ENCODE measurements around the gene CANT1.
A peak's percentile ranks its signal among the peaks of the same experiment; 100 is the strongest.

Gene CANT1

DNA sequence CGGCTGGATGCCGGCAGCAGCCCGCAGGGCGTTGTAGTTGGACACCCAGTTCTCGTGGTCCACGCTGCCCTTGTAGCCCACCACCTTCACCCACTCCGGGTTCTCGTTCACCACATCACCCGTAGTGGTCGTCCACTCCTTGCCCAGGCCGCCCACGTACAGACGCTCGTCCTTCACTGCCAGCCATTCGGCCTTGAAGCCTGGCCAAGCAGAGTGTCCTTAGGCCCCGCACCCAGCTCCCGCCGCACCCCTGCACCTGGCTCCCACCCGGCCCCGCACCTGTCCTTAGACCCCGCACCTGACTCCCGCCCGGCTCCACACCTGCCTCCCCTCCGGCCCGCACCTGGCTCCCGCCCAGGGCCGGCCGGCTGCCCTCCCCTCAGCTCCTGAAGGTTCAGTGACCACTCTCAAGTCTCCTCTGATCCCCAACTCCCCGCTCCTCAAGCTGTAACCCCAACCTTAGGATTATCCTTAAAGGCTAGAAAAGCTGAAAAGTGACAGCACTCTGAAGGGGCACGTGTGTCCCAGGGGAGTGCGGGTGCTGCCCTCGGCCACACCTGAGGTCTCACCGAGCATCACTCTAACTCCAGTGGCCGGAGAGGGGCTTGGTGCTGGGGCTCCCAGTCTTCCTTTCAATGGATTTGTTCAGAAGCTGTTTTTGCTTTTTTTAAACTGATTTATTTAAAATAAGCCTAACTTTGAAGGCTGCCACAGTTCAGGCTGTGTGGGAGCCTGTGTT is 14.4 kb downstream of the CANT1 start:
- DNase-seq: no peak

DNA sequence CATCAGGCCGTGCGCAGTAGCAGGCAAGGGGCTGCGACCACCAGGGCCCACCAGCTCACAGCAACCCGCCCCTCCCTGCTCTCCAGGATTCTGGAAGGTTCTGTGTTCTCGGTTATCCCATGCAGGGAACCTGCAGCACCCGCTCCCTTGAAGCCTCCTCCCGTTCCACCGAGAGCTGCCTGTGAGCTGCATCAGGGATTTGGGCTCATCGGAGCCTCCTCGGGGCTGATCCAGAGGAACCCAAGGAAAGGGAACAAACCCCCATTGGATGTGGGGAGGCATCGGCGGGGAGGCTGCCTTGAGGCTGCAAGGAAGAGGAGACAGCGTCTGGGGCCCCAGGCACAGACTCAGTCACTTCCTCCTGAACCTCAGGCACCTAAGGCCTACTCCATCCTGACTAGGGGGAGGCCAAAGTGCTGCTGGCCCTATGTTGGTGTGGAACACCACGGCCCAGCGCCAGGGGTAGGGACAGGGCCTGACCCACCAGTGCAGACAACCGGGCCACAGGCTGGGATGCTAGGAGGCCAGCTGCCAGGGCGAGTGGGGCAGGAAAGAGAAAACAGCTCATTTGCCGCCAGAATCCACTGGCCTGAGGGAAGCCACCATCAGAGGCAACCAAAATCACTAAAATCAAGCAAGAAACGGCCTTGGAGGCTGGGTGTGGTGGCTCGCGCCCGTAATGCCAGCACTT is 15.4 kb downstream of the CANT1 start:
- no peak for DNase-seq

DNA sequence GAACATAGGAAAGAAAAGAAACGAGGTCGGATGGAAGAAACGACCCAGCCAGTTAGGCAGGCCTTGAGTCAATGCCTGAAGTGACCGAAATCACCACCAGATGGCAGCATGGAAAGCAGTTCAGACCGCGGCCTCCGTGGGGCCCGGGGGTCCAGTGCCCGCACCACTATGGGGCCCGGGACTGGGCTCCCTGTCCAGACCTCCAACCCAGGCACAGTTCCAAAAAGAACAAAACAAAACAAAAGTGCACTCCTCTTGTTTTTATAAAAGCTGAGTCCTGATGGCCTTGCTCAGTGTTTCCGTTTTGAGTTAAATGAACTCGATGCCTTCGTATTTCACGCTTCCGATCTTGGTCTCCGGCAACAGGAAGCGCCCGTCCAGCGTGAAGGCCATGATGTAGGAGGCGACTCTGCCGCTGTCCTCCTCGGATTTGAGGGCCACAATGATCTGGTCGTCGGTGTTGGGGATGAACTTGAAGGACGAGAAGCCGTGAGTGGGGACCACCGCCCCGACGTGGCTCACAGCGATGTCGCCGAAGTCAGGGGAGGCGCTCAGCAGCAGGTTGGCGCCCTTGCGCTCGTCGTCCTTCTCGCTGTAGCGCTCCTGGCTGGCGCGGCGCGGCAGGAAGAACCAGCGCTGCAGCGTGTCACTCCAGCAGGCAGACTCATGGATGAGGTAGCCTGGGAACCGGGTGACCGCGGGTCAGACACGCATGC is 16.2 kb downstream of the CANT1 start:
- DNase-seq: peak in 3 of 5 experiments; percentile 31 to 43 (median 36)

DNA sequence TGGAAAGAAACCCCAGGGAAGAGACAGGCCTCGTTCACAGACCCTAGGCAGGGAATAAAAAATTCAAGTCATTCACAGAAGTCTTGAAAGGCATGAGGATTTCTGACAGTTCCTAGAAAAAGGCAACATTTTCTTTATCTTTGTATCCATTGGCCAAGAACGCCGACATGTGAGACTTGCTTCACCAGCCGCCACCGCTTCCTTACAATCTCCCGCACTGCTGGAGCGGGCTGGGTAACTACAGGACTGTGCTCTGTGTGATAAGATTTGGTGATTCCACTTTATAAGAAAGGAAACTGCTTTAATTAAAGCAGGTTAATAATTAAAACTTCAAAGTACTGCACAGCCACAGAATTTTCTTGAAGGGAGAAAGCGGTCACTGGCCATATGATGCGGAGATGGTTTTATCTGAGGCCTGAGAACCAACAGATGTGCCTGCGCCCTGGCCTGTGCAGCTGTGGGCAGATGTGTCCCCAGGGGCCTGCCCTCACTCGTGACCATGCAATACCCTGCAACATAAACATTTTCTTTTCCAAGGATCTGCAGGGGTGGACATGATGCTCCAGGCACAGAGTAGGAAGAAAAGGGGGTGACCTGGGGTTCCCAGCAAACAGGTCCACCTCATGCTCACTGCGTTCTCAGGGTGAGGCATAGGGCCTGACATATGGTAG is 16.9 kb downstream of the CANT1 start:
- no peak for DNase-seq

DNA sequence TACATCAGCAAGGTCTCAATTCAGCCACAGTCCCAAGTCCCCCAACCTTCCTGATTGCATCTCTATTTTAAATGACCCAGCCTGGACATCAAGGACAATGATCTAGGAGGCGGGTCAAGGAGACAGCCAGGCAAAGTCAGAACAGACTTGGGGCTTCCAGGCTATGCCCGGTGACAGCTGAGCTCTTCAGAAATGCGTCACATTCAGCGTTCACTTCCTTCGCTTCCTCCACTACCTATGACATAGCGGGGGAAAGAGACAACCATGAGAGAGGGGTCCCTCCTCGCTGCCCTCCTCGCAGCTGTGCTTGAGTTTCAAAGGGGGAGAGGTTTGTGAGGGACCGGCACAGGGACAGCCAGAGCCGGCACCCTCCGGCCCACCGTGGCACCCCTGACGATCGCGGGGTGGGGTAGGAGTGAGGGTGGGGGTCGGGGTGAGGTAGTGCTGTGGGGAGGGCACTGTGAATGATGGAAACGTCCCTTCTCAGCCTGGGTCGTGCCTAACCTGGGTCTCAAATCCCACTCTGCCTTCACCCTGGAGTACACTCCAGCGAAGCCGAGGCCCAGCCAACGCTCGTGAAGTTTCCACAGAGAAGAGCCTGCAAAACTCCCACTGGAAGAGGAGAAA is 17.5 kb downstream of the CANT1 start:
- no peak for DNase-seq

DNA sequence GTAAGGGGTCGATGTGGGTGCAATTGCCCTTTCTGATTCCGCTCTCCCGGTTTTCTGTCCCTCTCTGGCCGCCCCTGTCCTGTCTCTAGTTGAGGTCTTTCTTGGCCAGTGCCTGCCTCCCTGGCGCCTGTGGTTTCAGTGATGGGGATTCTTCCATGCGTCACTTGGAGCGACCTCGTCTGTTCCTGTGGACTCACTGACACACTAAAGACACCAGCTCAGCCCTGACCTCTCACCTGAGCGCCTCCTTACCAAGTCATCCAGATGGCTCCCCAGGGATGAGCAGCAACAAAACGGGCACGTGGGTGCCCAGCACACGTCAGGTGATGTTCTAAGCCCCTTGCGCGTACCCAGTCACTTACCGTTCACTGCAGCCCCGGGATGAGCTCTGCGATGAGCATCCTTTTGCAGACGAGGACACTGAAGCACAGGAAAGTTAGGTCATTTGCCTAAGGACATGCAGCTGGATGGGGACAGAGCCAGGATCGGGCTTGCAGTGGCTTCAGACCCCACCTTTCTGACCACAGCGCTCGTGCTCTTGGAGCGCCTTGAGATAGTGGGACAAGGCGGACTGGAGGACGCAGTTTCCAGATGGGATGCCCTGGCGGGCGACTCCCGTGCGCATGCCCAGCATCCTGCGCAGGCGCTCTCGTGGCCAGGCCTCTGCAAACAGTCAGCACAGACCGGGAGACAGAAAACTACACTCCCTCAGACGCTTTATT is 18.4 kb downstream of the CANT1 start:
- no peak for DNase-seq

DNA sequence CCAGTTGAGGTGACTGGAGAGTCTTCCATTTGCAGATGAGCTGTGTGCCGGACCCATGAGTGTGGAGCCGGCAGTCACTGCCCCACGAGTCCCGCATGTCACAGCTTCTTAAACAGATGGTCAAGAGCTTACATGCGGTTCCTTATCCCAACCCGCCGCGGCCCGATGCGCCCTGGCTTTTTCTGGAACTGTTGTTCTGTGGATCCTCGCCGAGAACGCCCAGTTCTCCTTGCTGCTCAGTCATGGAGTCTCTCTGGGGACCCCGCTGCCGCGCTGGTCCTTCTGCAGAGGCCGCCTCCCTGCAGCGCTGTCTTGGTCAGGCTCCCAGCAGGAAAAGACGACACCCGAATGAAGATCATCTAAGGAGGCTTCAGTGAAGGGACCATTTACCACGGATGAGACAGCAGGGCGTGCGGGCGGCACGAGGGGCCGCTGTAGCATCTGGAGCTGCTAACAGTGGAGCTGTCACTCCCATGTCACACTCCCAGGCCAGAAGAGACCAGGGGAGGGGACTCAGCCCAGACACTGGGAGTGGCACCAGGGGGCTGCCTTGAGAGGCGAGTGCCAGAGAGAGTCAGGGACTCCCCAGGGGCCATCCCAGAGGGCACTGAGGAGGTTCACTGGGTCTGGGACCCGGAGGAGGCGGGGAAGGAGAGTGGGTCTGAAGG is 19.1 kb downstream of the CANT1 start:
- peak in 1 of 5 experiments; percentile 1 for DNase-seq

DNA sequence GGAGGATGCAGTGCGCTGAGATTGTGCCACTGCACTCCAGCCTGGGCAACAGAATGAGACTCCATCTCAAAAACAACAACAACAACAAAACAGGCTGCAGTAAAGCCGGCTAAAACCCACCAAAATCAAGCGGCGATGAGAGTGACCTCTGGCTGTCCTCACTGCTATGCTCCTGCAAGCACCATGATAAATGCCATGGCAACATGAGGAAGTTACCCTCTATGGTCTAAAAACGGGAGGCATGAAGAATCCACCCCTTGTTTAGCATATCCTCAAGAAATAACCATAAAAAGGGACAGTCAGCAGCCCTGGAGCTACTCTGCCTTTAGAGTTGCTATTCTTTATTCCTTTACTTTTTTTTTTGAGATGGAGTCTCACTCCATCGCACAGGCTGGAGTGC is 21.4 kb downstream of the CANT1 start:
- DNase-seq: no peak

DNA sequence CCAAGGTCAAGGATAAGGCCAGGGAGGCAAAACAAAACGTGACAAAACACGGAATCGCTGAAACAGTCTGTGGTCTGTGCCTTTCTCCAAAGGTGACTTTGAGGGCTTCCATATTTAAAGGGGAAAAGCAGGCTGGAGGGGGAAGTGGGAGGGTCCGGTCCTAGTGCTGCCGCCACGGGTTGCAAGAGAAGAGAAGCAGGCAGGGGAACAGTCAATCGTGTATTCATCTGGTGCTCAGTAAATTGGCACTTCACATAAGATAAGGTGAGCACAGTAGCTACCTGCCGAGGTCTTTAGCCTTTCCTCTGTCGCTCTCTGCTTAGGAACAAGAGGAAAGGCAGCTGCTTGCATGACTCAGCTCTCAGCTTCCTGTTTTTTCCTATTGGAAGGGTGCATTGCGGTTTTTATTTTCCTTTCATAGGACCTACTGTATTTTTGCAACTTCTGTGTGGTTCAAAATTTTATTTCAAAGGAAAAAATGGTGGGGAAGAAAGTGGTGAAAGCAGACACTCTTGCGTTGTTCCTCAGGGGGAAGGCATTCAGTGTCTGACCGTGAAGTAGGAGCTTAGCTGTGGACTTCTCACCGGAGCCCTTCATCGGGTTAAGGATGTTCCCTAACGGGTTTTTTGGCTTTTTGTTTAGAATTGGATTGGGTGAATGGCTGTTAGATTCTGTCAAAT is 22.8 kb downstream of the CANT1 start:
- no peak for DNase-seq

DNA sequence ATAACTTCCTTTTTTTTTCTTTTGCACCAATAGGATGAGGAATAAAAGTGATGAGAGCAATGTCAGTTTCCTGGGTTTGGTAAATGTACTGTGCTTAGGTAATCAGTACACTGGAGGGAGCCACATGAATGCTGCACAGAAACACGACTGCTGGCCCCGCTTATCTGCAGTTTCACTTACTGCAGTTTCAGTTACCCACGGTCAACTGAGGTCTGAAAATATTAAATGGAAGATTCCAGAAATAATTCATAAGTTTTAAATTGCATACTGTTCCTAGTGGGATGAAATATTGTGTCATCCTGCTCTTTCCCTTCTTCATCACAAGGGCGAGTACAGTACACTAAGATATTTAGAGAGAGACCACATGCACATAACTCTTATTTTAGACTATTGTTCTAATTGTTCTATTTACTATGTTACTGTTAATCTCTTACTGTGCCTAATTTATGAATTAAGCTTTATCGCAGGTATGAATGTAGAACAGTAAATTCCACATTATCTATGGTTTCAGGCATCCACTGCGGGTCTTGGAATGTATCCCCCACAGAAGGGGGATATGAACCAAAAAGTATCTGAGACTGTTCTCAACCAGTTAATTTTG is 23.4 kb downstream of the CANT1 start:
- DNase-seq: peak in 1 of 5 experiments; percentile 51

DNA sequence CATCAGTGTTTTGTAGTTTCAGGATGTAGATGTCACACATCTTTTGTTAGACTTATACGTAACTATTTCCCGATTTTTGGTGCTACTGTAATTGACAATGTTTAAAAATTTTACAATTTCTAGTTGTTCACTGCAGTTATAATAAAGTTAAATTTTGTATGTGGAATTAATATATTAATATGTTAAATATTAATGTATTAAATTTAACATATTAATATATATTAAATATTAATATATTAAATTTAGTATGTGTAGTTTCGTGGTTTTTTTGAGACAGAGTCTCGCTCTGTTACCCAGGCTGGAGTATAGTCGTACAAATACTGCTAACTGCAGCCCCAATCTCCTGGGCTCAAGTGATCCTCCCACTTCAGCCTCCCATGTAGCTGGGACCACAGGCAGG is 24.2 kb downstream of the CANT1 start:
- no peak for DNase-seq

DNA sequence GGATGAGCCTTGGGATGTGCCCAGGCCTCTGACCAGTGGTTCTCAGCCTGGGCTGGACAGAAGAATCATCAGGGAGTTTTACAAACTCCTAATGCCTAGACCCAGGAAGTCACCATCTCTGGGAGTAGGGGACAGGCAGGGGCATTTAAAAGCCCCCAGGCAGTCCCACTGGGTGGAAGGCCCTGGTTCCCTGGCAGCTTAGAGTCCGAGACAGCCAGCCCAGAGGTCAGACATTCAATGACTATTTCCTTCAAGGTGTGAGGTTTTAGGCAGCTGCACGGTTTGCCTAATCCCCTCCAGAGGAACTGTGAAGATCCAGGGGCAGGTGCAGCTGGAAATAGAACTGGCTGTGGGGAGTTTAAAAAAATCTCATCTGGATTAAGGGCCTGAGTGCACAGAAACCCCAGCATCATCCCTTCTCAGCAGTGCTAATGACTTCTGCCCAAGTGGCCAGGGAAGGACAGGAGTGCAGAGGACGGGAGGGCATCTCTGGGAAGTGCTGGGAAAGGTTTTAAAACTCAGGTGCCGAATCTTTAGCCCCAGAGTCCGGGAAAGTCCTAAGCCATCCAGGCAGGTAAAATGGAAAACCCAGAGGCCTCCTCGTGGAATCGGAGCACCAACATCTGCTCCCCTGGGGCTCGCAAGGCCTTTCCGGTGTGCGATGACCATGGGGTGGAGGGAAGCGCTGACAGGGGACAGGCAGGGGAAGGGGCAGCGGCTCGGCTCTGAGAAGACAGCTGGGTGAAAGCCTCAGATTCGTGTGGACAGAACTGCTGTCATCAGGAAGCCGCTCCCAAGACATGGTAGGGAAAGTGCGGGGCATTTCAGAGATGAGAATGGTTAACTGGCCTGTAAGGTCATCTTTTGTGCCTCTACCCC is 28.3 kb downstream of the CANT1 start:
- no peak for DNase-seq

DNA sequence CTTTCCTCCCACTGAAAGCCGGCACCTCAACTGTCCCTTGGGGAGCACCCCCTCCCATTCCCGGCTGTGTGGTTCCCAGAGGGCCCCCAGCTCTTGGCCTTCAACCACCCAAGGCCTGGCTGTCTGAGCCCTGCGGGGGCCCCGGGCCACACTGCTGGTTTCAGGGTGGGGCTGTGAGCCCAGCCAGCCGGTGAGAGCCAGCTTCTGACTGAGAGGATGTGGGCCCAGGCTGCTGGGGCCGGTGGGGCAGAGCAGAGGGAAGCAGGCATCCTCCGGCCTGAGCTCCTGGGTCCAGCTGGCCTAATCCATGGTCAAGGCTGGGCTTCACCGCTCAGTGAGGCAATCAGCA is 29.0 kb downstream of the CANT1 start:
- no peak for DNase-seq

DNA sequence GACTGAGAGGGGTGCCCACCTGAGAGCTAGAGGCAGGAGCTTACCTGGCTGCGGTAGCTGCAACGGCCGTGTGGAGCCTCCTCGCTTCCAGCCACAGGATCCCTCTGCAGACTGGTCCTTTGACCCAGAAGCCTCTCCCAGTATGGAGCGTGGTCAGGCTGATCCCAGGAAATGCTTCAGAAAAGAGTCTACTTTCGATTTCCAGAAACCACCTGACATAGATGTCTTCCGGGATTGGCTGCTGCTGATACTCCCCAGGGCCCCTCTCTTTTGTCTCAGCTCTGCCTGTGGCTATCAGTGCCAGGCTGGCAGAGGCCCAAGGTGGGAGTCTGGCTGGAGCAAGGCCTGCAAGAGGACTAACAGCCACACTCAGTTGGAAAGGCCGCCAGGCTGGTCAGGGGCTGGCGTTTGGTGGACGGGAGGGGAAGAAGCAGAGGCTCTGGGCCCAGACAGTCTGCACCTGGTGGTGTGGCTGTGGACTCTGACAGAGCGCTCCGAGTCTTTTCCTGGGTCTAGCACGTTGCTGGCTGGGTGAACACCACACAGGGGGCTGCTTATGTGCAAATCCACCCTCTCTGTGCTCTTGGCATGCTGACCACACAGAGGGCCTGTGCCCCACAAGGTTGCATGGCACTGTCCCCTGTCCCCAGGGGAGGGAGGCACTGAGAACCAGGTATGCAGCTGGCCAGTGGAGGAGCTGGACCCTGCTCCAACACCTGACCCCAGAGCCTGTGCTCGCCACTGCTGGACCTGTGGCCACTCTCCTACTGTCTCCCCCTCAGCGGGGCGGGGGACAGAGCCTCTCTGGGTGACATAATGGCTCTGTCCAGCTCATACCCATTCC is 29.6 kb downstream of the CANT1 start, which contains the start of gene LGALS3BP:
Gene LGALS3BP, minus strand, starts transcription at position 144 of the 844 bp plus-strand sequence. CDS start 2,732 bp downstream, outside the sequence.
- DNase-seq: peak in 1 of 5 experiments; percentile 55

DNA sequence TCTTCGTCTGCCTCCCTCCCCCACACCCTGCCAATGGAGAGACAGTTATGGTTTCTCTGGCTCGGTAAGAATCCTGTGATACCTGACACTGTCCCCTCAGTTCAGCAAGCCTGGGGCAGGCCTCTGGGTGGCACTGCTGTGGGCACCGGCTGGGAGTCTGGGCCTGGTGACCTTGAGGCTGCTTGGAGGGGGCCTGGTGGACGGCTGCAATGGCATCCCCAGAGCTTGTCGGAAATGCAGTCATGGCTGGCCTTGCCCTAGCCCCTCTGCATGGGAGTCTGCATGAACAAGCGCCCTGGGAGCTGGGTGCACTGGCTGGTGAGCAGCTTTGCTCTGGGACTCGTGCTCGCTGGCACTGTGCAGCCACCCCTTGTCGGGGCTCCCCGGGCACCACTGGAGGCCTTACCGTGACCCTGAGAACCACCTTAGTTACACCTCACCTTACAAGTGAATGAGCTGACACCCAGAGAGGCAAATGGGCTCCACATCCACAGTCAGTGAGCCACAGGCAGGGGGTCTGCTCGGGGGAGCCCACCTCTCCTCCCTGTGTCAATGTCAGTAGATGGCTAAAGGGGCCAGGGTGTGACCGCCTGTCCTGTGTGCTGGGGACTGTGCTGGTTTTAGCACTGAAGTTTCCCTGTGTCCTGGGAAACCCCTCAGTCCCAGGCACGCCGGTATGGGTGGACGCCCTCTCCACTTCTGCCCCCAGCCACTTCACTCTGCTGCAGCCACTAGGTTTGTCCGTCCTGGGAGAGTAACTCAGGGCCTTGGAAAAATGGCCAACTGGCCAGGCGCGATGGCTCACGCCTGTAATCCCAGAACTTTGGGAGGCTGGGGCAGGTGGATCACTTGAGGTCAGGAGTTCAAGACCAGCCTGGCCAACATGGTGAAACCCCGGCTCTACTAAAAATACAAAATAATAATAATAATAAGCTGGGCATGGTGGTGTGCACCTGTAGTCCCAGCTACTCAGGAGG is 31.3 kb downstream of the CANT1 start:
- no peak for DNase-seq

DNA sequence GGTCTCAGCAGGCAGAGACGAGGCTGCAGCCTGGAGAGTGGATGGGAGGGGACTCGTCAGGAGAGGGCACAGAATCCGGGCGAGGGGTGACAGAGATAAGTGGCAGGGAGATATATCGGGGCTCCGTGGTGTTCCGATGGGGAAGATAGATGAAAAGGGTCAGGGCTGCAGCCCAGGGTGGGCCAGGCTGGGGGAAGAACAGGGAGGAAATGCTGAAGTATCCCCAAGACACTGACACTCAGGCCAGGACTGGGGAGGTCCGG is 32.0 kb downstream of the CANT1 start:
- no peak for DNase-seq

Measured in T-helper 2 cell (primary cell).